Activated CD8-positive, alpha-beta memory T cell treated with anti-CD3 and anti-CD28 coated beads, Interleukin-2, amount 50 U/mL, for 48 hours (primary cell): Measurements from ENCODE around the gene CAMK2A.

ENCODE experiments used
- DNase-seq: peaks from one replicate; pipeline ENCODE4 v3.0.0-alpha.2; 2020

CAMK2A gene

GRCh38 chr5:150299571-150300327 is 10.2 kb upstream of the CAMK2A start:
- DNase-seq, result no peak

DNA sequence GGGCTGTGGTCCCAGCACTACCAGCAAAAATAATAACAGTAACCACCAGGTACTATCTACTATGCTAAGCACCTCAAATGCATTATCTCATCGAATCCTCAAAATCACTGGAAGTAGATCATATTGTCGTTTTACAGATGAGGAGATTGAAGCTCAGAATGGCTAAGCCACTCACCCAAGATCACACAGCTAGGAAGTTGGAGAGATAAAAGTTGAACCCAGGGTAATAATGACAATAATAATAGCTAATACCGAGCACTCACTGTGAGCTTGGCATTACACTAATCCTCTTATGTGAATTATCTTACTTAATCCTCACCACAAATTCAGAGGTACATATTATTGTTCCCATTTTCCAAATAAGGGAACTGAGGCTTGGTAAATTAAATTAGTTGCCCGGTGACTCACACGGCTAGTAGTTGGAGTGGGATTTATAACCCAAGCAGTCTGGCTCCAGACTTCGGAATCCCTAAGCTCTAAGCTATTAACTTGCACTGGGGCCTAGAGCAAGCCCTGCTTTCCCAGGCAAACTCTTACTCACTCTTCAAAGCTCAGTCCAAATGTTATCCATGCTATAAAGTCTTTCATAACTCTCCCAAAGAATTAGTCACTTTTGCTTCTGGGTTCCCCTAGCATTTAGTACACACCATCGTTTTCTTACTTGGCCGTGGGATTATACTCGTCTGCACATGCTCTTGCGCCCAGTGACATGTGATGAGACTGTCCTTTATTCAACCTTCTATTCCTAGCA is 9.3 kb upstream of the CAMK2A start:
- no peak for DNase-seq

- DNase-seq, result no peak
Measured at GRCh38 chr5:150297934-150298595, 8.5 kb upstream of the CAMK2A start.

- no peak for DNase-seq
Measured at GRCh38 chr5:150297236-150297890, 7.8 kb upstream of the CAMK2A start.

- DNase-seq, result no peak
Measured at GRCh38 chr5:150296496-150296895, 6.9 kb upstream of the CAMK2A start.

GRCh38 chr5:150295741-150296486 is 6.3 kb upstream of the CAMK2A start:
- DNase-seq, result no peak

GRCh38 chr5:150295172-150295634 is 5.6 kb upstream of the CAMK2A start:
- DNase-seq, result no peak

- no peak for DNase-seq
Measured at GRCh38 chr5:150294551-150295071, 5.0 kb upstream of the CAMK2A start.

DNA sequence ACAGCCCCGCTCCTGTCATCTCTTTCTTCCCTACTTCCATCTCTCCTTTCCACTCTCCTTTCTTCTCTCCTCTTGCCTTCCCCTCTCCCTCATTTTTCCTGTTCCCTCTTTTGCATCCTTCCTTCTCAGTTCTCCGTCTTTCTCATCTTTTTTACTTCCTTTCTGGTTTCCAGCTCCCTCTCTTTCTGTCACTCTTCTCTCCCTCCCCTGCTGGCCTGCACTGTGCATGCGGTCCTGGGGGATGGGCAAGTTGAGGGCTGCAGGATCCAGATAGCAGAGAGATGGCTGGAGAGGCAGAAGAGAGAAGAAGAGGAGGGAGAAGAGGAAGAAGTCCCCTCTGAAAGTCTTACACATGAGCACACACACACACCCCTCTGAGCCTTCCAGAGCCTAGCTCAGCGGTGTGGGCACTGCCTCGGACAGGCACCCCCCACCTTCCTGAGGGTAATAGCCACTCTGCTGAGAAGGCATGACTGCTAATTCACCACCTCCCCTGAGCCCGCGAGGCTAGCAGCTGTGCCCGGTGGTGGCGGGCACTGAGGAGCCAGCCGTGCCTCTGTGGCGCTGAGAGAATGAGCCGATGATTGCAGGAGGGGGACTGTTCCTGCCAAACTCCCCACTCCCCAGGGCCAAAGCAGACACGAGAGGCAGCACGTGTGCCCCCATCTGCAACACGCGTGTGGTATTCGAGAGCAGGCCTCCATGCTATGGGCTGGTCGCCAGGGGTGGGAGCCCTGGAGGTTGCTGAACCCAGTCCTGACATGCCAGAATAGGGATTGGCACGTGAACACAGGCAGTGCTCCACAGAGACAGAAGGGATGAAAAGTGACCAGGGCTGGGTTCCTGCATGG is 3.7 kb upstream of the CAMK2A start:
- DNase-seq, result no peak

DNA sequence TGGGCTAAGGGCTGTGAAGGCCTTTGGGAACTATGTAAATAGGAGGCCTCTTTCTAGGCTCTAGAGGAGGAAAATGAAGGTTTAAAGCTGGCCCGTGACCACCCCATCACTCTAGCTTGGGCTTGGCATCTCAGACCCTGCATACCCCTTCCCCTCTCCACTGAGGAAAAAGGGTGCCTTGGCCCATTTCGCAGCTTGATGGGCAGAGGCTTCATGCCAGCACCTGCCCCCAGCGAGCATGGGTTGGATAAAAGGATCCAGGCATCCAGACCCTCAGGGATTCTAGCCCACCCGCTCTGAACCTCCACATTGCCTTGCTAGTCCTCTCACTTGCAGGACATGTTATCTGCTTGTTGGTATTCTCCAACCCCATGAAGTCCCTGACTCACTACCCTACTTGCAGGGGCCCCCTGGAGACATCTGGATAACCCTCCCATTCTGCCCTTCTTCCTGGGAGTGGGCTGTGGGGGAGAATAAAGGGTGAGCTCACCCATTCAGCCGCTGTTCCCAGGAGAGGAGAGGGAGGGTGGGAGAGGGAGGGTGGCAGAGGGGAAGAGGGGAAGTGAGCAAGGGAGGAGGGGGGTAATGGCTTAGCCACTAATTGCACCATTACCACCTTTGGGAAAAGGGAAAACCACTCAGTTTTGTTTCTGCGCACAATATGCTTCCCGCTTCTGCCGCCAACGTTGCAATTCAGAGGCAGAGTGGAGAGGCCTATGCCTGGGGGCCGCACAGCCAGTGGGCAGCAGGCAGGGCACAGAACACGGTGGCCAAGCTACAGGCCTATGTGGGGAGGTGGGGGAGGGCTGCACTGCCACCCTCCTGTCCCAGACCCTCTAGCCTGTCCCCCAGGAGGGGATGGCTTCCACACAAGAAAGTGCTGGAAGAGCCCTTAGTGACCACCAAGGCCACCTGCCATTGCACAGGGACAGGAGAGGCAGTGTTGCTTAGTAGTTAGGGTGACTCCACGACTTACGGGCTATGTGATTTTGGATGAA is 2.1 kb upstream of the CAMK2A start:
- DNase-seq, result no peak

DNA sequence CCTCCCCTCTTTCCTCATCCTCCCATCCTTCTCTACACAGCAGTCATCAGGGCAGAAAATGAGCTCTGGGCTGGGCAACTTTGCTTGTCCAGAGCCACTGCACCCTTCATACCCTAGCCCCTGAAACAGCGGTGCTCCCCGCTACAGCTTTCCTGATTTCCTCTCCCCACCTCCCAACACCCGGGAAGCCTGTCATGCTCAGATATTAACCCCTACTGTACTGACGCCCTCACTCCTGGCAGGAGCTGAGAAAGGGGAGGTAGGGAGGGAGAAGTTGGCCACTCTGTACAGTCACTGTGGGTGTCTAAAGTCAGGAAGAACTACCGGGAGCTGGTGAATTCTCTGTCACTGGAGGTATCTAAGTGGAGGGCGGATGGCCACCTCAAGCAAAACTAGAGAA is 782 bp downstream of the CAMK2A start:
- DNase-seq, result no peak

DNA sequence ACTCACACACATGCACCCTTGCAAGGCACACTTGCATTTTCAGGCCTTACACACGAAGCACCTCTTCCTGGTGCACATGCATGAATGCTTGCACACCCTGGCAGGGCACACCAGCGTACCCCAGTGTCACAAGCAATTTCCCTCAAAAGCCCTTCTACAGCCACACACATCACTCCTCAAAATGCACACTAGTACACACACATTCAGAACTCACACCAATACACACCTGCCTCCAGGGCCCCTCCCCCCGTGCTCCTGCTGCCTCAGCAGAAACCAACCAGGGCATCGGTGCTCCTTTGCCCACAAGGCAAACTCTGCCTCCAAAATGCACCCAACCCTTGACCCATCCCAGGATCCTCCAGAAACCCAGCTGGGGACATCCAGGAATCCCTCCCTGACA is 1.2 kb downstream of the CAMK2A start:
- DNase-seq, result no peak

- no peak for DNase-seq
Measured at GRCh38 chr5:150286820-150287219, 2.8 kb downstream of the CAMK2A start.

DNA sequence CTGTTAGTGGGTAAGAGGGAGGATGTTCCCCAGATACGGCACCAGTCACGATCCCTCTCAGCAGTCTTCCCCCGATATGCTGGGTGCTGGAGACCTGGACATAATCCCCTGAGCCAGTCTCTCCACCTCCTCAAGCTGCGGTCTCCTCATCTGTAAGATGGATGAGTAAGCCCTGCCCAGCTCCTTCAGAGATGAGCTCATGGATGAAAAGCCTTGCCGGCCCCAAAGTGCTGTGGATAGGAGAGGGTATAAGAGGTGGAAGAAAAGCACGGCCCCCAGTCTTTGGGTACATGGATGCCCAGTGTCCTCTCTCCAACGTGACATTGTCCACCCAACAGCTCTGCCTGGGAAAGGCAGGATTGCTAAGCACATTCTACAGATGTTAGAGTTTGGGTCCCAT is 4.5 kb downstream of the CAMK2A start:
- DNase-seq, result no peak

GRCh38 chr5:150284311-150284710 is 5.3 kb downstream of the CAMK2A start:
- DNase-seq, result no peak

- no peak for DNase-seq
Measured at GRCh38 chr5:150283904-150284303, 5.7 kb downstream of the CAMK2A start.

- no peak for DNase-seq
Measured at GRCh38 chr5:150281987-150282386, 7.6 kb downstream of the CAMK2A start.

GRCh38 chr5:150279330-150280020 is 10.1 kb downstream of the CAMK2A start:
- DNase-seq, result no peak

DNA sequence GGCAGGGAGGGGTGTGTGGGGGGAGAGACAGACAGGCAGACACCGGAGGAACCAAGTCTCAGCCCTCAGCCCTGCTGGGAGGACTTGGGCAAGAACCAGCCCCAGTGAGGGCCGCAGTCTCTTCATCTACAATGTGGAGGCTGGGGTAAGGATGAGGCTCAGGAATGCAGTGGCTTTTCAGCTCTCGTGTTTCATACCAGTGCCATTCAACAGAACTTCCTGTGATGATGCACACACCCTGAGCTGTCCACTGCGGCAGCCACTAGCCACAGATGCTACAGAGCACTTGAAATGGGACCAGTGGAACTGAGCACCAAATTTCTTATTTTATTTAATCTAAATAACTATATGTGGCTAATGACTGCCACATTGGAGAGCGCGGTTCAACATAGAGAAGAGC is 10.7 kb downstream of the CAMK2A start:
- no peak for DNase-seq
